T-helper 1 cell treated with Interleukin-12 subunit alpha and Interleukin-12 subunit beta and Interleukin-4 antibody, amounts not matched to agents 30 ng/mL and 1 ng/mL, for 36 hours (primary cell): ENCODE measurements around the gene GRAP2. TPM values are rescaled to one million over a fixed set of nuclear protein-coding genes. Genes with fewer than 3 reads are reported as not detected.

Source experiments
- intact Hi-C: fragments of 100-400 bp; cut with micrococcal nuclease; formaldehyde crosslinking; loops from one replicate; pipeline ENCODE4 v1.15.1; 2024
- total RNA-seq: library from RNA; stranded (reverse); gene quantifications from 2 replicates; pipeline ENCODE4 v1.2.3, GENCODE V29; 2022

The GRAP2 gene
- total RNA-seq, 1 donor from 2014 or later: 151 TPM

- intact Hi-C loops: no loop called here
Measured at GRCh38 chr22:39896313-39896996, 4.4 kb upstream of the GRAP2 start.

GRCh38 chr22:39897841-39898240 lies 3.0 kb upstream of the GRAP2 start:
- intact Hi-C loops: no loop called here

DNA sequence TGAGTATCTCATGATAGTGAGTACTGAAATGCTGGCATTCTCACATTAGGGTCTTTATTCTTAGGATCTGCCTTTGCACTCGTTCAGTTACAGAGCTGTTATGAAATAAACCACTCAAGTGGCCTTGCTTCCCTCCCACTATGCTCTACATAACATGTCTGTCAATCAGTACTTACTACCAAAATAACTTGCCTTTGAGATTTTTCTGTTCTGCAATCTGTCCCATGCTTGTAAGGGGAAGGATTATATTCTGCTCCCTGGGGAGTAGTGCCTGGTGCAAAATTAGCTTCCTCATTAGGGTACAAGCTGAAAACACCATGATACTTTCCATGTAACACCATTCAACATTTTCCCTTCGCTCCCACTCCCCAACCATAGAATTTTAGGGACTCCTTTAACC lies 1.9 kb upstream of the GRAP2 start:
- intact Hi-C loops: no loop called here

DNA sequence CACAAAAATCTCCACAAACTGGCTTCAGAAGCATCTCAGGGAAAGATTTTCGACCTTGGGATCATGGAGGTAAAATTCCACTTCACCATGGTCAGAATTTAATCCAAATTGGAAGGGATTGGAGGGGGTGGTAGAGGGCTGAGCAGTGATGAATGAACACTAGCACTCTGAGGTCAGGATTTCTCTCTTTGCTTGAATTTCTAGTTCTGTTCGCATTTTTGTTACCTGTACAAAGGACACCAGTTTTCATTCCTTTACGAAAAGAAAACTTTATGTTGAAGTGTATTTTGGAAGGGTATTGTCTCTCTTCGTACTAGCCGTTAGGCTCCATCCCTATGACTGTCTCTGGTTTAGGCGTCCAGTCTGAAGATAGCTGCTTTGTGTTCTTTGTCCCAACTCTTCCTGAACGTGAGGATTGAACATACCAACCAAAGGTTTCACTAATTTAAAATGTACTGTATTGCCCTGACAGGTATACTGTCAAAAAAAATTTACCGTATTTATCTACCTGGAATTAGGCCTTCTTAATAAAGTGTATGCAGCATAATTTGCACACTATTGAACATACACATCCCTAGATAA lies 772 bp downstream of the GRAP2 start:
- intact Hi-C loops: loop anchor here (1.0 to 10.0 kb wide), 12 partner anchors 9 to 807 kb away; partner anchors contain the start of genes APOBEC3H, RPS19BP1 and TNRC6B

- intact Hi-C loops: loop anchor here (5.0 to 10.0 kb wide), 3 partner anchors 159 to 809 kb away; partner anchors contain the start of genes APOBEC3H and TNRC6B
Measured at GRCh38 chr22:39904024-39904423, 3.1 kb downstream of the GRAP2 start.

- intact Hi-C loops: loop anchor here (5.0 to 10.0 kb wide), 3 partner anchors 160 to 810 kb away; partner anchors contain the start of genes APOBEC3H and TNRC6B
Measured at GRCh38 chr22:39904862-39905261, 4.0 kb downstream of the GRAP2 start.

DNA sequence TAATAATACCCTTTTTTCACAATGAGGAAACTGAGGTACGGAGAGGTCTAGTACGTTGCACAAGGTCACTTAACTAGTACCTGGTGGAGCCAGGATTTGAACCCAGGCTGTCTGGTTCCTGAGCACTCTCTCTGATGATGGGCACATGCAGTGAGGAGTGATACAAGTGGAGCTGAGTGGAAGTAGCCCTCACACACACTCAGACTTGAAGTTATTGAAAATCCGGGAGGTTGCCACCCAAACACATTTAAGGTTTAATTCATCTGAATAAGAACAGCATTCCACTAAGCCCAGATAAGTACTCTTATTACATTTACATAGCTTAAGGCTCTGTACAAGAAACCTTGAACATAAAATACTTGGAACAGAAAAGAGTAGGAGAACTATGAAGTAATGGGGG lies 4.8 kb downstream of the GRAP2 start:
- intact Hi-C loops: loop anchor here (10.0 kb wide), 2 partner anchors 161 to 811 kb away; partner anchors contain the start of gene APOBEC3H

DNA sequence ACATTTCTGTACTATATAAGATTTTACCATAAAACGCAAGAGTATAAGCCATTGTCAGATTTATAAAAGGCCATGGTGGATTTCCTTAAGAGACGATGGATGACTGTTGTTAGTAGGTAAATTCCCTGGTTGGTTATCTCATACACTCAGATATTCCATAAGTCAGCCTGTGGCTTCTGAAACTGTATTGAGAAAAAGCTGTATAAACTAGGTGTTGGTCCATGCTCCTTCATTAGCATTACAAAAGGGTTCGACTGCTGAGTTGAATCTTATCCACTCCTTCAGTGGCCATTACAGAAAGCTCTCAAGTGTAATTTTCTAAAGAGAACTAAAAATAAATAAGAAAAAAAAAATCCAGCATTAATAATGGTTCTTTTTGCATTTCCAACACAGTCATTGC lies 5.3 kb downstream of the GRAP2 start:
- intact Hi-C loops: loop anchor here (10.0 kb wide), 2 partner anchors 161 to 811 kb away; partner anchors contain the start of gene APOBEC3H

DNA sequence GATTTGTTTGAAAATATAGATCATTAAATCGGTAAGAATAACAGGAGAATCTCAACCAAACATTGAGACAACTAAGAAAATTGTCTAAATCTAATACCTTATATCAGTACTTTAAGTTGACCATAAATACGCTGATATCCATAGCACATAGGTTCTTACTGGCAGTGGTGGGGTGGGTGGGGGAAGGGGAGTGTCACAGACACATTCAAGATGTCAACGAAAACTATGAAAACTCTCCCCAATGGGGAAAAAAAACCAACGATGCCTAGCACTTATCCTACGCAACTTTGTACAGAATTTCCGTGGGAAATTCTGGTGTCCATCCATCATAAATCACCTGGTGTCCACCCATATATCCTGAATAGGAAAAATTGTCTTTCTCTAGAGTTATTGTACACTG lies 6.2 kb downstream of the GRAP2 start:
- intact Hi-C loops: loop anchor here (10.0 kb wide), 2 partner anchors 162 to 812 kb away; partner anchors contain the start of gene APOBEC3H

- intact Hi-C loops: loop anchor here (1.0 to 10.0 kb wide), 4 partner anchors 10 to 813 kb away; partner anchors contain the start of genes APOBEC3H and RPS19BP1
Measured at GRCh38 chr22:39907605-39908097, 6.8 kb downstream of the GRAP2 start.

DNA sequence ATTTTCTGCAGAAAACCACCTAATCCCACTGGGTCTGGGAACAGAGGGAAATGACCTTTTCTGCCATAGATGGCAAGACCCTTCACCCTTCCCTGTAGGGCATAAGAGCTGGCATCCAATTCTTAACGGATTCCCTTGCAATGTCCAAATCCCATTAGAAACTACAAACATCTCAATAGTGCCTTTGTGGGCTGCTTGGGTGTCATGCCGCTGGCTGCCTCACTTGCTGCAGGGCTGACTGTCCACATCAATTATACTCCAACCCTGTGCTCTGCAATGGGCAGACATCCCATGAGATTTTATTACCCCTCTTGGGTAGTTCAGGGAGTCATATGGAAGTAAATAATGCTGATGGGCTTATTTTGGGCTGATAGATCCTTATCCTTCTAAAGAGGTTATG lies 7.3 kb downstream of the GRAP2 start:
- intact Hi-C loops: loop anchor here (1.0 to 10.0 kb wide), 4 partner anchors 9 to 813 kb away; partner anchors contain the start of genes APOBEC3H and RPS19BP1

GRCh38 chr22:39908737-39909136 lies 7.9 kb downstream of the GRAP2 start:
- intact Hi-C loops: loop anchor here (1.0 to 10.0 kb wide), 4 partner anchors 9 to 814 kb away; partner anchors contain the start of genes APOBEC3H and RPS19BP1

GRCh38 chr22:39910876-39911613 lies 10.2 kb downstream of the GRAP2 start:
- intact Hi-C loops: loop anchor here (1.0 to 2.0 kb wide), 4 partner anchors 9 to 21 kb away; partner anchors contain the start of gene GRAP2

DNA sequence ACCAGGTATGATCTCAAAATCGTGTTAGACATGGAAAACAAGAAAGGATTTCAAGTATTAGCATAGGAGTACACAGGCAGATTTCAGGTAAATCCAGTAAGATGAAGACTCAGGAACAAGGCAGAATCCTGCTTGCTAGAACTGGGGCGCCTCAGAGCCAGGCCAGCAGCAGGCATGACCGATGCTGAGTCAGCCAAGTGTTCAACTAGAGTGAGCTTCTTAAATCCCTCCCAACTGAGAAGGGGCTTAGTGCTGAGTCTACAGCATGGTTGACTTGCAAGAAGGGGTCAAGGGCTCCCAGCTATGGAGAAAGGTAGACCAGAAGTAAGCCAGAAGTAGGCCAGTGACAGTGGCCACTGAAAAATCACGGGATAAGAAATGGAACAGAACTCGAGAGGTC lies 12.4 kb downstream of the GRAP2 start:
- intact Hi-C loops: no loop called here

DNA sequence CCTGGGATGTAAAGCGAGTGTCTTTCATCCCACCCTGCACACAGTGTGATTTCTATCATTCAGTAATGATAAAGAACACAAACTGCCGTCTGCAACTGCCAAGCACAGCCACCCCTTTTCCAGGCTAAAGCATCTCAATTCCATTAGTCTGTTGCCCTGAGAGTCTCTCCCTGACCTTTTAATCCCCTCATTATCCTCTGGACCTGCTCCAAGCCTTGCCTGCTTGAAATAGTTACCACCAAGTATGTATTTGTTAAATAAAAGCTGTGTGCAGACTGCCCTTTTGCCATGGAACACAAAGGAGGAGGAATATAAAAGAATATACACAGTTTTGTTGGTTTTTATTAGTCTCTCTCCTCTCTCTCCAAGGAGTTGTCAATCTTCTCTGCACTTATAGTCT lies 13.0 kb downstream of the GRAP2 start:
- intact Hi-C loops: no loop called here

DNA sequence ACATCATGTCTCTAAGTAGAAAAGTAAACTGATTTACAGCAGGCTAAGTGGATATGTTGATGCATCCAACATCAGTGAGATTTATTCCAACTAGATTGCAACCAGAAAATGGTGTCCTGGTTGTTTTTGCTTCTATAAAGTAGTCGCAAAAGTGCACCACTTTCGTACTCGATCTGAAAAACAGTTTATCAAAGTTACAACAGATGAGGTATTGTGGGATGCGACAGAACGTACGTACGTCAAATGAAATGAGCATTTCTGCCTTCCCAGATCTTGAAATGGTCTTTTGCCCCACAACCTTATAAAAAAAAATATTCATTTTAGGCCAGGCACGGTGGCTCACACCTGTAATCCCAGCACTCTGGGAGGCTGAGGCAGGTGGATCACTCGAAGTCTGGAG lies 13.7 kb downstream of the GRAP2 start:
- intact Hi-C loops: no loop called here

GRCh38 chr22:39915295-39915726 lies 14.4 kb downstream of the GRAP2 start:
- intact Hi-C loops: no loop called here

DNA sequence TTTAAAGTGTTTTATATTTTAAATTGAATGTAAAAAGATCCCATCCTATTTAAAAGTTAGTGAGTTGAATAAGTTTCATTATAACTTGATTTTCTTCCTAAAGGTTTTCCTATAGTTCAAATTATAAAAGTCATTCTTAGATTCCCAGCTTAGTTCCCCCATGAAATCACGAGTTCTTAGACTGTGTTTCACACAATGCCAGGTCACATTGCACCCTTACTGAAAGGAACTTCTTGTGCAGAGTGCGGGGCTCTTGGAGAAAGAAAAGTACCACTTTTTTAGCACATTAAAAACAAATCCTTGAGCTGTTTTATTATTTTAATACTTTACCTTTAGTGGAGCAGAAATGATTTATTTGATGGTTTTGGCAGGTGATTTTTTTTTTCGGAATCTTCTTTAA lies 15.6 kb downstream of the GRAP2 start:
- intact Hi-C loops: no loop called here

DNA sequence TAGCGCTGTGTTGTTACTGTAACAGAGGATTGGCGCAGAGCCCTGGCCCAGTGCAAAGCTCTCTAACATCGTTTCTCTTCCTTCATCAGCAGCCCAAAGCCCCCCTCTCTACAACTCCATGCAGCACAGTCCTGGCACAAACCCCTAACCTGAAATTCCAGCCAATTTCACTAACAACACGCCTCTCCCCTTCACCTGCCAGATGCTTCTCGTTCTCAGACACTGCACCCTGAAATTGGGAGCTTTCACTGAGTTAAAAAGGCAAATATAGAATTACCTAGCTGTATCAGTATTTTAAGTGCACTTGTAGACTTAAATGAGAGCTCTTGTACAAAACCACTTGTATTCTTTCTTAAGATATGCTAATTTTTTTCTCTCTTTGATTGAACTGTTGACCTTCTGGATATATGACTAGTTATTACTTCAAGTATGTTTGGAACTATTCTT lies 16.3 kb downstream of the GRAP2 start:
- intact Hi-C loops: loop anchor here (1.0 kb wide), 2 partner anchors 9 kb away; no protein-coding TSS in a partner anchor

- intact Hi-C loops: loop anchor here (1.0 kb wide), 2 partner anchors 8 to 10 kb away; no protein-coding TSS in a partner anchor
Measured at GRCh38 chr22:39917776-39918495, 17.1 kb downstream of the GRAP2 start.
